ENCODE measurements around the gene RPS25. TPM values are rescaled to one million over a fixed set of nuclear protein-coding genes. Genes with fewer than 3 reads are reported as not detected.
A peak's percentile ranks its signal among the peaks of the same experiment; 100 is the strongest.

RPS25 gene
- total and polyA plus RNA-seq, 9 of the 15 experiments (the other 6 are each of a cell fraction or from before 2014, with no cell fraction given) = 1,553 to 5,486 (median 2,471) TPM

DNA sequence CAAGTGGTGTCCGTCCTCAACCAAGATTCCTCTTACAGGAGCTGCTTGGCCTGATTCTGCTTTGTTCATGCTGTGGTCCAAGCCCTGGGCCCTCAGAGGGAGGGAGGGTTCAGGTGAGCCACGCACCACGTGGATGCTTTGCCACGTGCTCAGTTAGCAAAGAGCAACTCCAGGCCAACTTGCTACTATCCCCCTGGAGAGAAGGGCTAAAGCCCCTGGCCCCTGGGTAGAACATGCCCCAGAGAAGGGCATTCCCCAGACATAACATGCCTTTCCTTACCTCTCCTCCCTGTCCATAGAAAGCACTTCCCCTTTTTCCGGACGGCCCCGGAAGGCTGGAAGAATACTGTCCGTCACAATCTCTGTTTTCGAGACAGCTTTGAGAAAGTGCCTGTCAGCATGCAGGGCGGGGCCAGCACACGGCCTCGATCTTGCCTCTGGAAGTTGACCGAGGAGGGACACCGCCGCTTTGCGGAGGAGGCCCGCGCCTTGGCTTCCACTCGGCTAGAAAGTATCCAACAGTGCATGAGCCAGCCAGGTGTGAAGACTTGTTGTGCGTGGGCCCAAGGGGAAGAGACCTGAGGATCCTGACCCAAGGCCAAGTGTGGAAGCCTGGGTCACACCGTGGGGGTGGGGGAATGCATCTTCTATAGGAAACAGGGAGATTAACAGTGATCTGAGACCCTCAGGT is 37.8 kb downstream of the RPS25 start (continued):
- TF ChIP-seq HIVEP1 (CRISPR knock-in tag; IDR thresholded peaks at IDR 0.05) (no peak), DPF2 (IDR thresholded peaks at IDR 0.05) (peak; percentile 80), KAT7 (CRISPR knock-in tag; IDR thresholded peaks at IDR 0.05; ENCODE audit: borderline replicate concordance) (no peak), KDM1A (IDR thresholded peaks at IDR 0.05) (peak in 1 of 2 experiments; percentile 25; a peak in 1 of 4 replicates), CREBBP (IDR thresholded peaks at IDR 0.05; ENCODE audit: low read depth, low read length) (no peak), ZBTB7A (IDR thresholded peaks at IDR 0.05; ENCODE audit: borderline replicate concordance, control insufficient read depth, low read depth, low read length) (no peak), POLR2AphosphoS5 (IDR thresholded peaks at IDR 0.05; ENCODE audit: control insufficient read depth, insufficient read depth, low read depth, low read length) (peak; percentile 48)
- TF ChIP-seq, protein P1, sequence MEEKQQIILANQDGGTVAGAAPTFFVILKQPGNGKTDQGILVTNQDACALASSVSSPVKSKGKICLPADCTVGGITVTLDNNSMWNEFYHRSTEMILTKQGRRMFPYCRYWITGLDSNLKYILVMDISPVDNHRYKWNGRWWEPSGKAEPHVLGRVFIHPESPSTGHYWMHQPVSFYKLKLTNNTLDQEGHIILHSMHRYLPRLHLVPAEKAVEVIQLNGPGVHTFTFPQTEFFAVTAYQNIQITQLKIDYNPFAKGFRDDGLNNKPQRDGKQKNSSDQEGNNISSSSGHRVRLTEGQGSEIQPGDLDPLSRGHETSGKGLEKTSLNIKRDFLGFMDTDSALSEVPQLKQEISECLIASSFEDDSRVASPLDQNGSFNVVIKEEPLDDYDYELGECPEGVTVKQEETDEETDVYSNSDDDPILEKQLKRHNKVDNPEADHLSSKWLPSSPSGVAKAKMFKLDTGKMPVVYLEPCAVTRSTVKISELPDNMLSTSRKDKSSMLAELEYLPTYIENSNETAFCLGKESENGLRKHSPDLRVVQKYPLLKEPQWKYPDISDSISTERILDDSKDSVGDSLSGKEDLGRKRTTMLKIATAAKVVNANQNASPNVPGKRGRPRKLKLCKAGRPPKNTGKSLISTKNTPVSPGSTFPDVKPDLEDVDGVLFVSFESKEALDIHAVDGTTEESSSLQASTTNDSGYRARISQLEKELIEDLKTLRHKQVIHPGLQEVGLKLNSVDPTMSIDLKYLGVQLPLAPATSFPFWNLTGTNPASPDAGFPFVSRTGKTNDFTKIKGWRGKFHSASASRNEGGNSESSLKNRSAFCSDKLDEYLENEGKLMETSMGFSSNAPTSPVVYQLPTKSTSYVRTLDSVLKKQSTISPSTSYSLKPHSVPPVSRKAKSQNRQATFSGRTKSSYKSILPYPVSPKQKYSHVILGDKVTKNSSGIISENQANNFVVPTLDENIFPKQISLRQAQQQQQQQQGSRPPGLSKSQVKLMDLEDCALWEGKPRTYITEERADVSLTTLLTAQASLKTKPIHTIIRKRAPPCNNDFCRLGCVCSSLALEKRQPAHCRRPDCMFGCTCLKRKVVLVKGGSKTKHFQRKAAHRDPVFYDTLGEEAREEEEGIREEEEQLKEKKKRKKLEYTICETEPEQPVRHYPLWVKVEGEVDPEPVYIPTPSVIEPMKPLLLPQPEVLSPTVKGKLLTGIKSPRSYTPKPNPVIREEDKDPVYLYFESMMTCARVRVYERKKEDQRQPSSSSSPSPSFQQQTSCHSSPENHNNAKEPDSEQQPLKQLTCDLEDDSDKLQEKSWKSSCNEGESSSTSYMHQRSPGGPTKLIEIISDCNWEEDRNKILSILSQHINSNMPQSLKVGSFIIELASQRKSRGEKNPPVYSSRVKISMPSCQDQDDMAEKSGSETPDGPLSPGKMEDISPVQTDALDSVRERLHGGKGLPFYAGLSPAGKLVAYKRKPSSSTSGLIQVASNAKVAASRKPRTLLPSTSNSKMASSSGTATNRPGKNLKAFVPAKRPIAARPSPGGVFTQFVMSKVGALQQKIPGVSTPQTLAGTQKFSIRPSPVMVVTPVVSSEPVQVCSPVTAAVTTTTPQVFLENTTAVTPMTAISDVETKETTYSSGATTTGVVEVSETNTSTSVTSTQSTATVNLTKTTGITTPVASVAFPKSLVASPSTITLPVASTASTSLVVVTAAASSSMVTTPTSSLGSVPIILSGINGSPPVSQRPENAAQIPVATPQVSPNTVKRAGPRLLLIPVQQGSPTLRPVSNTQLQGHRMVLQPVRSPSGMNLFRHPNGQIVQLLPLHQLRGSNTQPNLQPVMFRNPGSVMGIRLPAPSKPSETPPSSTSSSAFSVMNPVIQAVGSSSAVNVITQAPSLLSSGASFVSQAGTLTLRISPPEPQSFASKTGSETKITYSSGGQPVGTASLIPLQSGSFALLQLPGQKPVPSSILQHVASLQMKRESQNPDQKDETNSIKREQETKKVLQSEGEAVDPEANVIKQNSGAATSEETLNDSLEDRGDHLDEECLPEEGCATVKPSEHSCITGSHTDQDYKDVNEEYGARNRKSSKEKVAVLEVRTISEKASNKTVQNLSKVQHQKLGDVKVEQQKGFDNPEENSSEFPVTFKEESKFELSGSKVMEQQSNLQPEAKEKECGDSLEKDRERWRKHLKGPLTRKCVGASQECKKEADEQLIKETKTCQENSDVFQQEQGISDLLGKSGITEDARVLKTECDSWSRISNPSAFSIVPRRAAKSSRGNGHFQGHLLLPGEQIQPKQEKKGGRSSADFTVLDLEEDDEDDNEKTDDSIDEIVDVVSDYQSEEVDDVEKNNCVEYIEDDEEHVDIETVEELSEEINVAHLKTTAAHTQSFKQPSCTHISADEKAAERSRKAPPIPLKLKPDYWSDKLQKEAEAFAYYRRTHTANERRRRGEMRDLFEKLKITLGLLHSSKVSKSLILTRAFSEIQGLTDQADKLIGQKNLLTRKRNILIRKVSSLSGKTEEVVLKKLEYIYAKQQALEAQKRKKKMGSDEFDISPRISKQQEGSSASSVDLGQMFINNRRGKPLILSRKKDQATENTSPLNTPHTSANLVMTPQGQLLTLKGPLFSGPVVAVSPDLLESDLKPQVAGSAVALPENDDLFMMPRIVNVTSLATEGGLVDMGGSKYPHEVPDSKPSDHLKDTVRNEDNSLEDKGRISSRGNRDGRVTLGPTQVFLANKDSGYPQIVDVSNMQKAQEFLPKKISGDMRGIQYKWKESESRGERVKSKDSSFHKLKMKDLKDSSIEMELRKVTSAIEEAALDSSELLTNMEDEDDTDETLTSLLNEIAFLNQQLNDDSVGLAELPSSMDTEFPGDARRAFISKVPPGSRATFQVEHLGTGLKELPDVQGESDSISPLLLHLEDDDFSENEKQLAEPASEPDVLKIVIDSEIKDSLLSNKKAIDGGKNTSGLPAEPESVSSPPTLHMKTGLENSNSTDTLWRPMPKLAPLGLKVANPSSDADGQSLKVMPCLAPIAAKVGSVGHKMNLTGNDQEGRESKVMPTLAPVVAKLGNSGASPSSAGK (IDR thresholded peaks at IDR 0.05) = peak; percentile 98
- TF ChIP-seq, protein P2, sequence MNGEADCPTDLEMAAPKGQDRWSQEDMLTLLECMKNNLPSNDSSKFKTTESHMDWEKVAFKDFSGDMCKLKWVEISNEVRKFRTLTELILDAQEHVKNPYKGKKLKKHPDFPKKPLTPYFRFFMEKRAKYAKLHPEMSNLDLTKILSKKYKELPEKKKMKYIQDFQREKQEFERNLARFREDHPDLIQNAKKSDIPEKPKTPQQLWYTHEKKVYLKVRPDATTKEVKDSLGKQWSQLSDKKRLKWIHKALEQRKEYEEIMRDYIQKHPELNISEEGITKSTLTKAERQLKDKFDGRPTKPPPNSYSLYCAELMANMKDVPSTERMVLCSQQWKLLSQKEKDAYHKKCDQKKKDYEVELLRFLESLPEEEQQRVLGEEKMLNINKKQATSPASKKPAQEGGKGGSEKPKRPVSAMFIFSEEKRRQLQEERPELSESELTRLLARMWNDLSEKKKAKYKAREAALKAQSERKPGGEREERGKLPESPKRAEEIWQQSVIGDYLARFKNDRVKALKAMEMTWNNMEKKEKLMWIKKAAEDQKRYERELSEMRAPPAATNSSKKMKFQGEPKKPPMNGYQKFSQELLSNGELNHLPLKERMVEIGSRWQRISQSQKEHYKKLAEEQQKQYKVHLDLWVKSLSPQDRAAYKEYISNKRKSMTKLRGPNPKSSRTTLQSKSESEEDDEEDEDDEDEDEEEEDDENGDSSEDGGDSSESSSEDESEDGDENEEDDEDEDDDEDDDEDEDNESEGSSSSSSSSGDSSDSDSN (IDR thresholded peaks at IDR 0.05; ENCODE audit: borderline replicate concordance in 1 of 2, low read depth in 2 of 2, low read length in 2 of 2) = peak; percentile 67 to 91; a peak in 2 of 4 replicates
- TF ChIP-seq, protein P3, sequence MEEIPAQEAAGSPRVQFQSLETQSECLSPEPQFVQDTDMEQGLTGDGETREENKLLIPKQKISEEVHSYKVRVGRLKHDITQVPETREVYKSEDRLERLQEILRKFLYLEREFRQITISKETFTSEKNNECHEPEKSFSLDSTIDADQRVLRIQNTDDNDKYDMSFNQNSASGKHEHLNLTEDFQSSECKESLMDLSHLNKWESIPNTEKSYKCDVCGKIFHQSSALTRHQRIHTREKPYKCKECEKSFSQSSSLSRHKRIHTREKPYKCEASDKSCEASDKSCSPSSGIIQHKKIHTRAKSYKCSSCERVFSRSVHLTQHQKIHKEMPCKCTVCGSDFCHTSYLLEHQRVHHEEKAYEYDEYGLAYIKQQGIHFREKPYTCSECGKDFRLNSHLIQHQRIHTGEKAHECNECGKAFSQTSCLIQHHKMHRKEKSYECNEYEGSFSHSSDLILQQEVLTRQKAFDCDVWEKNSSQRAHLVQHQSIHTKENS (CRISPR knock-in tag; IDR thresholded peaks at IDR 0.05) = no peak
- TF ChIP-seq, protein P4, sequence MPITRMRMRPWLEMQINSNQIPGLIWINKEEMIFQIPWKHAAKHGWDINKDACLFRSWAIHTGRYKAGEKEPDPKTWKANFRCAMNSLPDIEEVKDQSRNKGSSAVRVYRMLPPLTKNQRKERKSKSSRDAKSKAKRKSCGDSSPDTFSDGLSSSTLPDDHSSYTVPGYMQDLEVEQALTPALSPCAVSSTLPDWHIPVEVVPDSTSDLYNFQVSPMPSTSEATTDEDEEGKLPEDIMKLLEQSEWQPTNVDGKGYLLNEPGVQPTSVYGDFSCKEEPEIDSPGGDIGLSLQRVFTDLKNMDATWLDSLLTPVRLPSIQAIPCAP (CRISPR knock-in tag; IDR thresholded peaks at IDR 0.05; ENCODE audit: borderline replicate concordance) = no peak

Data from K562 (cell line).